Measurements from ENCODE around the gene NOD2.

DNA sequence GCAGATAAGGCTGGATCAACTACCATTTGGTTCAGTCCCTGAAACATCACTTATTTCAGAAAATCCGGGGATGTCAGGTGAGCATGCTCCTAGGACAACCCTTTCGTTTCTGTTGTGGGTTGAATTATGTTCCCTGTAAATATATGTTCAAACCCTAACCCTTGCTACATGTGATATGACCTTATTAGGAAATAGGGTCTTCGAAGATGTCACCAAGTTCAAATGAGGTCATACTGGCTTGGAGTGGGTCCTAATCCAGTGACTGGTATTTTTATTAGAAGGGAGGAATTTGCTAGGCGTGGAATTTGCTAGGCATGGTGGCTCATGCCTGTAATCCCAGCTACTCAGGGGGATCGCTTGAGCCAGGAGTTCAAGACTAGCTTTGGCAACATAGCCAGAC, 33.6 kb upstream of the NOD2 start:
- TF ChIP-seq CTCF (conservative IDR thresholded peaks at IDR 0.05) (no peak), ZFX (IDR thresholded peaks at IDR 0.05) (no peak)

Data from C4-2B (cell line).